HEK293 (cell line): ENCODE data around the gene KBTBD12.

Experiments
- YY1 ChIP-seq: fragments of 450-650 bp; formaldehyde crosslinking; IDR thresholded peaks from 2 replicates; pipeline ENCODE4 v1.5.1; 2018; ENCODE audit warnings: missing biosample characterization, missing genetic modification characterization
- ZNF184 ChIP-seq: fragments of 450-650 bp; IDR thresholded peaks from 2 replicates; pipeline ENCODE4 v1.5.1; 2018; ENCODE audit warnings: missing biosample characterization, mild to moderate bottlenecking, missing genetic modification characterization
- ZNF335 ChIP-seq: fragments of 450-650 bp; formaldehyde crosslinking; conservative IDR thresholded peaks from 2 replicates; pipeline ENCODE4 v1.5.1; 2016; ENCODE audit warnings: missing biosample characterization, missing genetic modification characterization
- ZNF473 ChIP-seq: fragments of 450-650 bp; formaldehyde crosslinking; IDR thresholded peaks from 2 replicates; pipeline ENCODE4 v1.5.1; 2017; ENCODE audit warnings: missing biosample characterization, missing genetic modification characterization
- ZNF530 ChIP-seq: fragments of 450-650 bp; formaldehyde crosslinking; IDR thresholded peaks from 2 replicates; pipeline ENCODE4 v1.5.1; 2016; ENCODE audit warnings: low read depth, missing biosample characterization, missing genetic modification characterization
- ZNF600 ChIP-seq: fragments of 450-650 bp; formaldehyde crosslinking; IDR thresholded peaks from 2 replicates; pipeline ENCODE4 v1.5.1; 2016; ENCODE audit warnings: missing biosample characterization, missing genetic modification characterization
- TF ChIP-seq, protein P1 (sequence below): fragments of 450-650 bp; formaldehyde crosslinking; IDR thresholded peaks from 2 replicates; pipeline ENCODE4 v1.5.1; 2016; ENCODE audit warnings: missing biosample characterization, missing genetic modification characterization
- TF ChIP-seq, protein P2 (sequence below): fragments of 450-650 bp; formaldehyde crosslinking; IDR thresholded peaks from 2 replicates; pipeline ENCODE4 v1.5.1; 2016; ENCODE audit warnings: missing biosample characterization, missing genetic modification characterization, low read depth

DNA sequence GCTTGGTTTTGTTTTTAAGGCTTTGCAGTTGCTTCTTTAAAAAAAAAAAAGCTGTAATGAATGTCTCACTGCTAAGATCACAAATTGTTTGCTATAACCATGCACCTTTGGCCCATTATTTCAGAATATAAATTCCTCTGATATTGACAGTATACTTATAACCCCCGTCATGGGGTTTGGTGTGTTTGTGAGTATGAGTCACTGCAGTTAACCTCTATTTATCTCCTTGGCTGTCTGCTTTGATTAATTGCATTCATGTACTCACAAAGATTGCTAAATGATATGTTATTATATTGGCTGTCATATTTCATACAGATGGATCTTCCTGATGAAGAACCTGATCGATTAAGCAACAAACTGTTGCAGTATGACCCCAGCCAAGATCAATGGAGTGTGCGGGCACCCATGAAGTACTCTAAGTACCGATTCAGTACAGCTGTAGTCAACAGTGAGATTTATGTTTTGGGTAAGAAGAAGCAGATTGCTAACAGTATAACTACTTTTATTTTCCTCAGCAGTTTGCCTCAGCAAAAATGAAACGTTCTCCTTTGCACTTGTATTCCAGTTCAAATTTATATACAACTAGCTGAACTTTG lies 14.9 kb downstream of the KBTBD12 start:
- TF ChIP-seq ZNF530 (no peak), ZNF184 (tag by site-specific recombination) (no peak), YY1 (no peak), ZNF335 (no peak), ZNF473 (tag by site-specific recombination) (no peak), ZNF600 (tag by site-specific recombination) (no peak)
- TF ChIP-seq, protein P1, sequence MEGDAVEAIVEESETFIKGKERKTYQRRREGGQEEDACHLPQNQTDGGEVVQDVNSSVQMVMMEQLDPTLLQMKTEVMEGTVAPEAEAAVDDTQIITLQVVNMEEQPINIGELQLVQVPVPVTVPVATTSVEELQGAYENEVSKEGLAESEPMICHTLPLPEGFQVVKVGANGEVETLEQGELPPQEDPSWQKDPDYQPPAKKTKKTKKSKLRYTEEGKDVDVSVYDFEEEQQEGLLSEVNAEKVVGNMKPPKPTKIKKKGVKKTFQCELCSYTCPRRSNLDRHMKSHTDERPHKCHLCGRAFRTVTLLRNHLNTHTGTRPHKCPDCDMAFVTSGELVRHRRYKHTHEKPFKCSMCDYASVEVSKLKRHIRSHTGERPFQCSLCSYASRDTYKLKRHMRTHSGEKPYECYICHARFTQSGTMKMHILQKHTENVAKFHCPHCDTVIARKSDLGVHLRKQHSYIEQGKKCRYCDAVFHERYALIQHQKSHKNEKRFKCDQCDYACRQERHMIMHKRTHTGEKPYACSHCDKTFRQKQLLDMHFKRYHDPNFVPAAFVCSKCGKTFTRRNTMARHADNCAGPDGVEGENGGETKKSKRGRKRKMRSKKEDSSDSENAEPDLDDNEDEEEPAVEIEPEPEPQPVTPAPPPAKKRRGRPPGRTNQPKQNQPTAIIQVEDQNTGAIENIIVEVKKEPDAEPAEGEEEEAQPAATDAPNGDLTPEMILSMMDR (tag by site-specific recombination): no peak
- TF ChIP-seq, protein P2, sequence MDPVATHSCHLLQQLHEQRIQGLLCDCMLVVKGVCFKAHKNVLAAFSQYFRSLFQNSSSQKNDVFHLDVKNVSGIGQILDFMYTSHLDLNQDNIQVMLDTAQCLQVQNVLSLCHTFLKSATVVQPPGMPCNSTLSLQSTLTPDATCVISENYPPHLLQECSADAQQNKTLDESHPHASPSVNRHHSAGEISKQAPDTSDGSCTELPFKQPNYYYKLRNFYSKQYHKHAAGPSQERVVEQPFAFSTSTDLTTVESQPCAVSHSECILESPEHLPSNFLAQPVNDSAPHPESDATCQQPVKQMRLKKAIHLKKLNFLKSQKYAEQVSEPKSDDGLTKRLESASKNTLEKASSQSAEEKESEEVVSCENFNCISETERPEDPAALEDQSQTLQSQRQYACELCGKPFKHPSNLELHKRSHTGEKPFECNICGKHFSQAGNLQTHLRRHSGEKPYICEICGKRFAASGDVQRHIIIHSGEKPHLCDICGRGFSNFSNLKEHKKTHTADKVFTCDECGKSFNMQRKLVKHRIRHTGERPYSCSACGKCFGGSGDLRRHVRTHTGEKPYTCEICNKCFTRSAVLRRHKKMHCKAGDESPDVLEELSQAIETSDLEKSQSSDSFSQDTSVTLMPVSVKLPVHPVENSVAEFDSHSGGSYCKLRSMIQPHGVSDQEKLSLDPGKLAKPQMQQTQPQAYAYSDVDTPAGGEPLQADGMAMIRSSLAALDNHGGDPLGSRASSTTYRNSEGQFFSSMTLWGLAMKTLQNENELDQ (tag by site-specific recombination): no peak
